GM21360 (cell line): ENCODE data around the gene CFAP46.
"Not testable (repeated sequence)": the region's sequence is repeated elsewhere in the genome, so short reads cannot be mapped to it uniquely, and the experiment has no call there.

Experiments
- ATAC-seq: cut with Tn5 transposase; IDR thresholded peaks from one replicate; pipeline ENCODE4 v1.9.1; 2021; ENCODE audit warnings: mild to moderate bottlenecking, moderate library complexity; ENCODE audit not compliant: unreplicated experiment

CFAP46 gene

DNA sequence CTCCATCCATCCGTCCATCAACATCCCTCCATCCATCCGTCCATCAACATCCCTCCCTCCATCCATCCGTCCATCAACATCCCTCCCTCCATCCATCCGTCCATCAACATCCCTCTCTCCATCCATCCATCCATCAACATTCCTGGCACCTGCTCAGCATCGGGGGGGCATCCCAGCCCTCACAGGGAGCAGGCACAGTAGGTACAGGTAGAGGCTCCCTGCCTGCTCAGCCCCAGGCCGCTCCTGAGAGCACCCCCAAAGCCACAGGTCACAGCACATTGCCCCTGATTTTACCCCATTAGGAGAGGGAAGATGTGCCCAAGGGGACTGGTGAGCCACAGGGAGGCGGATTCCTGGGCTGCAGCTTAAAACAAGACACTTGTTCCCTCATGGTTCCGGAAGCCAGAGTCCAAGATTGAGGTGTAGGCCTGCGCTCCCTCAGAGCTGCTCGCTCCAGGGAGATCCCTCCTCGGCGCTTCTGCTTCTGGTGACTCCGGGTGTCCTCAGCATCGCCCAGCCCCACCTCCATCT lies 21.1 kb upstream of the CFAP46 start:
- no peak for ATAC-seq

- ATAC-seq = peak; percentile 25
These were observed 20.5 kb upstream of the CFAP46 start for GRCh38 chr10:132962623-132963429.

DNA sequence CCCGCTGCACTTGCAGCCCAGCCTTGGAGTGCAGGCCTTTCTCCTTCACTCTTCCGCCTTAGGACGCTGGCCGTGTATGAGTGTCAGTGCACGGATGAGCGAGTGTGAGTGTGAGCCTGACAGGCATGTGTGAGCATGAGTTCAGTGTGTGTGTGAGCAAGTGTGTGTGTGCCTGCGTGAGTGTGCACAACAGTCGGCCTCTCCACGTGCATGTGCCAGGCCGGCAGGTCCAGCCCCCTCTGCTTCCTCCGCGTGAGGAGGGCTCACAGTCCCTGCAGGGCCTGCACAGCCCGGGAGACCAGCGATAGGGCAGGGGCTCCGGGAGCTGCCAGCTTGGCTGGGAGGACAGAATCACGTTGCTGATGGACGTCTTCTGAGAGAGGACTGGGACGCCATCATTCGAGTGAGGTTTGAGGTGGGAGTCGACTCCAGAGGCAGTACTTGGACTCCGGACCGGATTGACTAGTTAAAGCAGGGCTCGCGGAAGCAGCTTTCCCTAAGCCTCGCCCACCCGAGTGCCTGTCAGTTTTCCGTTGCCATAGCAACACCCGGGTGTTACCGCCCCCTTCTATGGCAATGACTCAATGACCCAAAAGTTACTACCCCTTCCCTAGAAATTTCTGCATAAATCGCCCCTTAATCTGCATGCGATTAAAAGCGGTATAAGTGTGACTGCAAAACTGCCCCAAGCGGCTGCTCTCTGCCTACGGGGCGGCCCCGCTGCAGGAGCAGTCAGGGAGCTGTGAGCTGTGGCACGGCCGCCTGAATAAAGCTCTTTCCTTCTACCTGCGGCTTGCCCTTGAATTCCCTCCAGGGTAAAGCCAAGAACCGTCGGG lies 19.6 kb upstream of the CFAP46 start:
- peak; percentile 56 for ATAC-seq

GRCh38 chr10:132961420-132961786 lies 19.0 kb upstream of the CFAP46 start:
- ATAC-seq = no peak

GRCh38 chr10:132960631-132961419 lies 18.5 kb upstream of the CFAP46 start:
- no peak for ATAC-seq

- ATAC-seq = no peak
These were observed 17.7 kb upstream of the CFAP46 start for GRCh38 chr10:132960071-132960472.

DNA sequence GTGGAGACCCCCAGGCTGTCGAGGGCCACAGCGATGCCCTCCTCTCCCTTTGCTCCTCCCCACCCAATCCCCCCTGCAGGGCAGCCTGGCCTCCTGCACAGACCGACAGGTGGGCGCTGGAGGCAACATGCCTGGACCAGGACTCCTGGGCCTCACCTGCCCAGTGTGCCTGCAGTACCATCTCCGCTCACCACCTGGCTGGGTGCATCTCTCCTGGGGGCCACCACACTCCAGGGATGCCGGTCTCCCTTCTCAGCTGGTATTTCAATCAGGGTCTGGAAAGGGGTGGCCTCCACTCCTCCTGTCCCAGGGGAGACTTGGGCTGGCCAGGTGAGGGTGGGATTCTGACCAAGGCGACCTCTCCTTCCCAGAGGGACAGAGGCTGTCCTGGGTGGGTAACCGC lies 17.2 kb upstream of the CFAP46 start:
- no peak for ATAC-seq

DNA sequence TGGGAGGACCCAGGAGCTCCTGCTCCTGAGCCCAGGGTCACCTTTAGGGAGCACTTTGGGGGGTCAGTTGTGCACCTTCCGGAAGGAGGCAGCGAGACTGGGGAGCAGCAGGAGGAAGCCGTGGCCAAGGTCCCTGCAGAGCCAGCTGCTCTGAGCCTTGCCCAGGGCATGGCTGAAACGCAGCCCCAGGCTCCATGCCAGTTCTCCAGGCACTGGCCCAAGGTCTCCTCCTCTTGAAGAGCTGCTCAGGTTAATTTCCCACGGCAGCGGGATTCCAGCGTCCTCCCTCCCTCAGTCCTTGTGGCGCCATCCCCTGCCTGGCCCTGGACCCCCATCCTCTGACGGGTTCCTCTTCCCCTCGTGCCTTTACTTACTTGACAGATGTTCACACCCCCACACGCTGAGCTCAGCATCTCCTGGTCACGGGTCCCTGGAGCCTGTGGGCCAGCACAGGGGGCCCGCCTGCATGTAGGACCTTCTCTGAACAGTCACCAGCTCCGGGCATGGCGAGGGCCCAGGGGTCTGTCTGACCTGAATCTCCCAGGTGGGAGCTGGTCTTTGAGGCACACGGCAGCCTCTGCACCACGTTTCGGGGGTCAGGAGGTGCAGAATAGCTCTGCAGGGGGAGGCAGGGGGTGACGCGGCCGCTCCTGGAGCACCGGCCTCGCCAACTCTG lies 16.7 kb upstream of the CFAP46 start:
- ATAC-seq = no peak

GRCh38 chr10:132957981-132958882 lies 15.9 kb upstream of the CFAP46 start:
- no peak for ATAC-seq

- no peak for ATAC-seq
These were observed 14.8 kb upstream of the CFAP46 start for GRCh38 chr10:132957131-132957530.

DNA sequence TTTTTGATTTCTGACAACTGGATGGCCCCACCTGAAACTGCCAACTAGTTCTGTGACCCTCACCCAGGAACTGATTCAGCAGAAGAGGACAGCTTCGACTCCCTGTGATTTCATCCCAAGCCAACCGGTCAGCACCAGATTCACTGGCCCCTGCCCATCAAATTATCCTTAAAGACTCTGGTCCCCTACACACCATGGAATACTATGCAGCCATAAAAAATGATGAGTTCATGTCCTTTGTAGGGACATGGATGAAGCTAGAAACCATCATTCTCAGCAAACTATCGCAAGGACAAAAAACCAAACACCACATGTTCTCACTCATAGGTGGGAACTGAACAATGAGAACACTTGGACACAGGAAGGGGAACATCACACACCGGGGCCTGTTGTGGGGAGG lies 13.9 kb upstream of the CFAP46 start:
- ATAC-seq = not testable (repeated sequence)

DNA sequence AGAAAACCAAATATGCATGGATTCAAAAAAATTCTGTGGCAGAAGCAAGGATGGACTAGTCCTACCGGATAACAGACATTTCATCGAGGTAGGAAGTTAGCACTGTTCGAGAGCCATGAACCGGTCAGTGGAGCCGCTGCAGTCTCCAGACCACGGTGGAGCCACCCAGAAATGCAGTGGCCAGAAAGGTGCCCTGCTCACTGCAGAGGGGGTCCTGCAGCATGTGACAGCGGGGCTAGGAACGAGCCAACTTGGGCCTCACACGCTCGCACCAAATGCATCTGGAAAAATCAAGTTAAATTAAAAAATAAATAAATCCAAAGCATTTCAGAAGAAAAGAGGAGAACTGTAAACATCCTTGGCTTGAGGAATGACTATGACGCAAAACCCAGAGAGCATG lies 13.1 kb upstream of the CFAP46 start:
- no peak for ATAC-seq

GRCh38 chr10:132953428-132953827 lies 11.1 kb upstream of the CFAP46 start:
- ATAC-seq = no peak

DNA sequence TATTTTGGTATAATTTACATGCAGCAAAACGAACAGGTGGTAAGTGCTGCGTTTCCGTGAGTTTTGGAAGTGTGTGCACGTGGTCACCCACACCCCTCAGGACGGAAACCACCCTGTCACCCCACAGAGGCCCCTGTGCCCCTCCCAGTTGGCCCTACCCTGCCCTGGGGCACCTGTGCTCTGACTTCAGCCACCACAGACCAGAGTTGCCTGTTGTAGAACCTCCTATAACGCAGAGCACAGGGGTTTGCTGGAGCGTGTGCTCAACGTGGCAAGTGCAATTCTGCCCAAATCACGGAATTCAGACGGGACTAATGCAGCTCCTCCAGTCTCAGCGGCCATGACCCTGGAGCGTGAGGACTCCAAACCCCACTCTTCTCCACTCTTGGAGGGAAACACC lies 9.6 kb upstream of the CFAP46 start:
- ATAC-seq = no peak

- ATAC-seq = no peak
These were observed 6.0 kb upstream of the CFAP46 start for GRCh38 chr10:132948351-132948750.

DNA sequence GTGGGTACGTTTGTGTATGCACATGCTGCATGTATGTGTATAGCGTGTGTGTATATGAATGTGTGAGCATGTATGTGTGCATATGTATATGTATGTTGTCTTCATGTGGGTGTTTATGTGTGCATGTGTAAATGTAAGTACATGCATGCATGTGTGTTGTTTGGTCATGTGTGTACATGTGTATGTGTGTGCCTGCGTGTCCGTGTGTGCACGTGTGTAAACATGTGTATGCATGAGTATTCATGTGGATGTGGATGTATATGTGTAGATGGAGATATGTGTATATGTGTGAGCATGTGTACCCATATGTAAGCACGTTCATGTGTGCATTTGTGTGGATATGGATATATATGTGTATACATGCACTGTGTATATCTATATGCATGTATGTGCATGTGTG lies 5.5 kb upstream of the CFAP46 start:
- no peak for ATAC-seq

DNA sequence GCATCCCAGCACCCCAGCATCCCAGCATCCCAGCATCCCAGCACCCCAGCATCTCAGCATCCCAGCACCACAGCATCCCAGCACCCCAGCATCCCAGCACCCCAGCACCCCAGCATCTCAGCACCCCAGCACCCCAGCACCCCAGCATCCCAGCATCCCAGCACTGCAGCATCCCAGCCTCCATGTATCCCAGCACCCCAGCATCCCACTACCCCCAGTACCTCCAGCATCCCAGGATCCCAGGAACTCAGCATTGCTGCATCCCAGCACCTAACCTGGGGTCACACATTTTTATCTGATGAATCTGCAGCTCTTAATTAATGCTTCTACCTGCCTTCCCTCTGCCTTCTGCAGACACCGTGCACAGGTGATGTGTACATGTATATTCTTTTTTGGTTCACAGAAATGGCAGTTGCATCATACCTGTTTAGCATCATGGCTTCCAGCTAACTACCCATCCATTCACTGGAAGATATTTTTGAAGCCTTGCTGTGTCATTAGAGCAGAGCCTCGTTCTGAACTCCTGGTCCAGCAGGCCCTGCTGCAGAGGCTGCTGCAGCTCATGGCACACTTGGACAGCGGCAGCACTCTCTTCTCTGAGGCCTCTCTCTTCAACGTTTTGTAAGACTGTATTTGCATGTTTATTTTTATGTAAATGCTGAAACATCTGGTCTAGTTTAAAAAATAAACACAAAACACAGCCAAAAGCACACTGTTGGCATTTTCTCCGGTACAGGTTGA lies 4.6 kb upstream of the CFAP46 start:
- ATAC-seq = no peak

GRCh38 chr10:132946311-132946710 lies 3.9 kb upstream of the CFAP46 start:
- ATAC-seq = no peak

- no peak for ATAC-seq
These were observed 3.5 kb upstream of the CFAP46 start for GRCh38 chr10:132945894-132946255.
